Activated naive CD8-positive, alpha-beta T cell treated with anti-CD3 and anti-CD28 coated beads, Interleukin-2, amount 10 ng/mL, durations not matched to agents 7 days and 5 days (primary cell): Measurements from ENCODE around the gene MCM3AP. TPM values are rescaled to one million over a fixed set of nuclear protein-coding genes. Genes with fewer than 3 reads are reported as not detected.

Experiments used
- ATAC-seq: fragments of 150-1000 bp; cut with Tn5 transposase; one replicate; pipeline ENCODE4 v1.10.0; 2021; ENCODE audit warnings: low read depth, moderate library complexity
- POLR2A ChIA-PET: fragments of 350-600 bp; sonication (Branson Sonifier 250); formaldehyde crosslinking; loops from one replicate; lab custom pipeline; 2021; ENCODE audit warnings: antibody characterized with exemption; lab: Charles Lee
- DNase-seq: peaks from one replicate; pipeline ENCODE4 v3.0.0; 2021
- H3K27ac Mint-ChIP-seq: one replicate; pipeline ENCODE4 v1.8.0; 2022; ENCODE audit warnings: mild to moderate bottlenecking, mixed read lengths
- H3K27me3 Mint-ChIP-seq: one replicate; pipeline ENCODE4 v1.8.0; 2022; ENCODE audit warnings: mild to moderate bottlenecking, moderate library complexity, mixed read lengths
- H3K36me3 Mint-ChIP-seq: one replicate; pipeline ENCODE4 v1.8.0; 2021; ENCODE audit warnings: mild to moderate bottlenecking, mixed read lengths
- H3K4me1 Mint-ChIP-seq: one replicate; pipeline ENCODE4 v1.8.0; 2021; ENCODE audit warnings: mixed read lengths
- H3K4me3 Mint-ChIP-seq: one replicate; pipeline ENCODE4 v1.8.0; 2022; ENCODE audit warnings: mild to moderate bottlenecking, moderate library complexity, mixed read lengths
- H3K9me3 Mint-ChIP-seq: one replicate; pipeline ENCODE4 v1.8.0; 2021; ENCODE audit warnings: mixed read lengths
- total RNA-seq, 2 experiments: library from RNA; stranded (reverse); gene quantifications; one replicate each; pipeline ENCODE4 v1.2.3, GENCODE V29; 2021

The MCM3AP gene
- total RNA-seq, 2 experiments from 2014 or later = 130 to 150 TPM

- H3K27me3 Mint-ChIP-seq = no peaks in the 10 kb centered on the region
Measured at GRCh38 chr21:46255758-46256337, 29.6 kb downstream of the MCM3AP start.

DNA sequence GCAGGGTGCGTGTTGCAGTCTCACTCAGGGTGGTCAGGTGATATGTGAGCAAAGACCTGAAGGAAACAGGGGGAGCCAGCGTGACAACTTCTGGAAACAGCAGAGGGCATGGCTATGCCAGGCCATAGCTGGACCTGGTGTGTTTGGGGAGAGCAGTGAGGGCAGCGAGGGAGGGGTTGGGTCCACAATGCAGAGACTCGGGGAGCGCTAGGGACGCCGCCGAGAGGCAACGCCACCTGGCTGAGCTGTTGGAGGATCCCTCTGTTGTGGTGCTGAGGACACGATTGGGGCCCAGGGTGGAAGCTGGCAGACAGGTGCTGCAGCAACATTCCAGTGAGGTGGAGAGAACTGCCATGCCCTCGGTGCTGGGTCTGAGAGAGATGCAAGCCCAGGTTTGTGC lies 30.2 kb downstream of the MCM3AP start:
- DNase-seq = no peak
- Mint-ChIP-seq H3K4me3 (no peak overlapping the region), H3K27me3 (no peaks in the 10 kb centered on the region), H3K9me3 (no peaks in the 10 kb centered on the region), H3K27ac (peak overlapping the region; percentile 85), H3K4me1 (peaks cover 30% of the 10 kb centered on the region), H3K36me3 (peaks cover 51% of the 10 kb centered on the region)
- POLR2A ChIA-PET = no interaction called here
- ATAC-seq = no peak

More at GRCh38 chr21:46255758-46256337, 29.6 kb downstream of the MCM3AP start:
- Mint-ChIP-seq H3K4me1 (peaks cover 23% of the 10 kb centered on the region), H3K9me3 (no peaks in the 10 kb centered on the region), H3K27ac (peak overlapping the region; percentile 85), H3K36me3 (peaks cover 44% of the 10 kb centered on the region), H3K4me3 (no peak overlapping the region)
- POLR2A ChIA-PET = no interaction called here
- ATAC-seq = no peak
- no peak for DNase-seq

DNA sequence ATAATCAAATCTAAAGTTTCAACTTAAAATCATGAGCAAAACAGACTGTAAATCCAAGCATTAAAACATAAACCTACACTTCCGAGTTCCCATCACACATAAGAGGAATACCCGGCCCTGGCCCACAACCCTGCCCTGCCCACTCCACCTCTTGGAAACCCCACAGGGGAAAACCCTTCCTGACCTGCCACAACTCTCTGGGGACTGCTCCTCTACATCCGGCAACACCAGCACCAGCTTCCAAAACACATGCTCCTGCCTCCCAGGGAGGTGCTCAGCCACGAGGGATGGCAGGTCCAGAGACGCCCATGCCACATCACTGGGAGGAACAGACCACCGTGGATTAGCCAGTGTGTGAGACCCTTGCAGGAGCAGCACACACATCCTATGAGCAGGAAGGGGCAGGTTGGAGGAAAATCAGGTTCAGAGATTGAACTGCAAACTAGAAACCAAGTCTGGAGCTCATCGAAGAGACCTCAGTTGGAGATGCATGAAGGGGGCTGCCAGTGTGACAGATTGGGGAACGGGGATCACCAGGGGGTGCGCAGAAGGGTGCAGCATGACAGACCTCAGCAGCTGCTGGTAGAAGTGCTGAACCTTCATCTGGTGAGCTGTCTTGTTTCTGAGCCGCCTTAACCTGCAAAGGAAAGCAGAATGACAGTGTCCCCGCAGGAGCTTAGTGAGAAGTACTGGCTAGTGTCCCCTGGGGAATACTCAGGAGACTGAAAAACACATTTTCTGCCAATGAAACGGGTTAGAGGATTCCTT lies 31.0 kb downstream of the MCM3AP start:
- H3K4me1 Mint-ChIP-seq = peaks cover 35% of the 10 kb centered on the region
- POLR2A ChIA-PET = interaction anchor here (0.7 to 1.3 kb wide), 3 partner anchors 9 to 169 kb away, joined by 3 to 4 read pairs (median 4); no protein-coding TSS in a partner anchor
- ATAC-seq = no peak
- peak overlapping the region; percentile 85 for H3K27ac Mint-ChIP-seq
- no peaks in the 10 kb centered on the region for H3K9me3 Mint-ChIP-seq
- no peak for DNase-seq
- no peaks in the 10 kb centered on the region for H3K27me3 Mint-ChIP-seq
- H3K4me3 Mint-ChIP-seq = peak overlapping the region; percentile 62
- H3K36me3 Mint-ChIP-seq = peaks cover 56% of the 10 kb centered on the region

DNA sequence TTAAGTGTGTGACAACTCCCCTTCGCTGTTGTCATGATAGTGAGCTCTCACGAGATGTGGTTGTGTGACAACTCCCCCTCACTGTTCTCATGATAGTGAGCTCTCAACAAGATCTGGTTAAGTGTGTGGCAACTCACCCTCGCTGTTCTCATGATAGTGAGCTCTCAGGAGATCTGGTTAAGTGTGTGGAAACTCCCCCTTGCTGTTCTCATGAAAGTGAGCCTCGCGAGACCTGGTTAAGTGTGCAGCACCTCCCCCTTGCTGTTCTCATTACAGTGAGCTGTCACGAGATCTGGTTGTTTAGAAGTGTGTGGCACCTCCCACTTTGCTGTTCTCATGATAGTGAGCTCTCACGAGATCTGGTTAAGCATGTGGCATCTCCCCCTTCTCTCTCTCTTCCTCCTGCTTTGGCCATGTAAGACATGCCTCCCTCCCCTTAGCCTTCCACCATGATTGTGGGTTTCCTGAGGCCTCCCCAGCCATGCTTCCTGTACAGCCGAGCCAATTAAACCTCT lies 31.7 kb downstream of the MCM3AP start:
- H3K4me1 Mint-ChIP-seq = peaks cover 37% of the 10 kb centered on the region
- ATAC-seq = peak; percentile 90
- POLR2A ChIA-PET = interaction anchor here (0.7 to 1.3 kb wide), 5 partner anchors 9 to 170 kb away, joined by 3 to 4 read pairs (median 3); no protein-coding TSS in a partner anchor
- peak overlapping the region; percentile 62 for H3K4me3 Mint-ChIP-seq
- peaks cover 58% of the 10 kb centered on the region for H3K36me3 Mint-ChIP-seq
- peak overlapping the region; percentile 85 for H3K27ac Mint-ChIP-seq
- H3K27me3 Mint-ChIP-seq = no peaks in the 10 kb centered on the region
- no peaks in the 10 kb centered on the region for H3K9me3 Mint-ChIP-seq
- peak; percentile 52 for DNase-seq

- POLR2A ChIA-PET = interaction anchor here (1.1 to 1.3 kb wide), 2 partner anchors 109 to 170 kb away, joined by 3 read pairs; no protein-coding TSS in a partner anchor
- no peak overlapping the region for H3K4me3 Mint-ChIP-seq
- H3K27me3 Mint-ChIP-seq = no peaks in the 10 kb centered on the region
- peaks cover 56% of the 10 kb centered on the region for H3K36me3 Mint-ChIP-seq
- ATAC-seq = no peak
- H3K27ac Mint-ChIP-seq = peak overlapping the region; percentile 32
- H3K4me1 Mint-ChIP-seq = peaks cover 37% of the 10 kb centered on the region
- DNase-seq = no peak
- no peaks in the 10 kb centered on the region for H3K9me3 Mint-ChIP-seq
Measured at GRCh38 chr21:46252840-46253239, 32.6 kb downstream of the MCM3AP start.

DNA sequence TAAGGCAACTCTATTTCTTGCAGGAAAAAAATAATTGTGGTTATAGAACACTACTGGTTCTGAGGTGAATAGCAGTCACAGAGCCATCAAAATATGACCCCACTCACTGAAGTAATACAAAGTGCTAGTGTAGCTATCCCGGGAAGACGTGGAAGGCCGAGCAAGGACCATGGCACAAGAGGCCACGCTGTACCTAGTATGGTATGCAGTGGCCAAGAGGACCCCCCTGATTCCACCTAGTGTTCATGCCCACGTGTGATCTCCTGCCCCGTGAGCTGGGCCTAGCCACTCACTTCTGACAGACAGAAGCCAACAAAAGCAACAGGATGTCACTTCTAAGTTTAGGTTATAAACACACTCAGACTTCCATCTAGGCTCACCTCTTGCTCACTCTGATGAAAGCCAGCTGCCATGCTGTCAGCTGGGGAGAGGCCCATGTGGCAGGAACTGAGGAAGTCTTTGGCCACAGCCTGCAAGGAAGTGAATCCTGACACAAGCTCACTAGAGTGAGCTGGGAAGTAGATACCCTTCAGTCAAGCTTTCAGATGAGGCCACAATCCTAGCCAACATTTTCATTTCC lies 35.2 kb downstream of the MCM3AP start:
- no peak for DNase-seq
- H3K27me3 Mint-ChIP-seq = no peaks in the 10 kb centered on the region
- H3K4me1 Mint-ChIP-seq = peaks cover 37% of the 10 kb centered on the region
- no peaks in the 10 kb centered on the region for H3K9me3 Mint-ChIP-seq
- POLR2A ChIA-PET = no interaction called here
- H3K4me3 Mint-ChIP-seq = no peak overlapping the region
- peaks cover 59% of the 10 kb centered on the region for H3K36me3 Mint-ChIP-seq
- no peak for ATAC-seq
- peak overlapping the region; percentile 75 for H3K27ac Mint-ChIP-seq

DNA sequence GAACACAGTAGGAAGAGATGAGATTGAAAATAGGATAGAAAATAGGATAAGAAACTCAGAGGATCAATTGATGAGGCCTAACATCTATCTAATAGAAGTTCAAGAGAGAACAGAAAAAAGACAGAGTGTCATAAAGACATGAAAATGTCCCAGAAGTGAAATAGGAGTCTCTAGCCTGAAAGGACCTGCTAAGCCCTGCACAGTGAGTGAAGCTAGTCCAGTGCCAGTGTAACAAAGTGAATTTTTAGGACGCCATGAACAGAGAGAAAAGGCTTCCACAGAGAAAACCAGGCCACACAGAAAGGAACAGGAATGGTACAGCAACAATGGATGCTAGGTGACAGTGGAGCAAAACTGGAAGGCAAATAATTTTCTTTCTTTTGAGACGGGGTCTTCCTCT lies 36.6 kb downstream of the MCM3AP start:
- ATAC-seq (no peak), DNase-seq (no peak)
- POLR2A ChIA-PET = no interaction called here
- Mint-ChIP-seq H3K9me3 (no peaks in the 10 kb centered on the region), H3K4me3 (no peak overlapping the region), H3K27me3 (no peaks in the 10 kb centered on the region), H3K4me1 (peaks cover 24% of the 10 kb centered on the region), H3K36me3 (peaks cover 45% of the 10 kb centered on the region), H3K27ac (peak overlapping the region; percentile 4)

- no peak overlapping the region for H3K27ac Mint-ChIP-seq
Measured at GRCh38 chr21:46248422-46248782, 37.0 kb downstream of the MCM3AP start.

DNA sequence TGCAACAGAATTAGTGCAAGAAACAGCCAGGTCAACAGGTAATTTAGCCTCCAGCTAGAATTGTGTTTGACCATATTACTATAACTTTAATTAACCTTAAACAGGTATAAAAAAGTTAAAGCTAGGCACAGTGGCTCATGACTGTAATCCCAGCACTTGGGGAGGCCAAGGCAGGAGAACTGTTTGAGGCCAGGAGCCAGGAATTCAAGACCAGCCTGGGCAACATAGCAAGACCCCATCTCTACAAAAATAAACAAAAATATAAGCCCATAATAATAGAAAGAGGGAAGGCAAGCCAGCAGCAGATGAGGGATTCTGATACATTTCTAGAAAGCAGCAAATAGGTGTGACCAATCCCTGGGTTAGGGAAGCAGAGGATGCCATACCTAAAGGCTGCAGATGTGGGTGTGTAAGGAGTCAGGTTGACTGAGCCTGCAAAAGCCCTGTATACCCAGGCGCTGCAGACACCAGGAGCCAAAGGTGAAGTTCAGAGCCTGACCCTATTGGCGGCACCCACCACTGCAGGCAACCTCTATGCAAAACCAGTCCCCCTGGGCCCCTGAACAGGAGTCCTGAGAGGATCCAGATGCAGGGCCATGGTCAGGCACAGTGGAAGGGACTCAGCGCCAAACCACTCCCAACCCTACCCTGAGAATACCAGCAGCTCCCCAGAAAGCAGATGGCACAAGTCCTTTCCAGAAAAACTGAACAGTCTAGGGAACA lies 37.6 kb downstream of the MCM3AP start:
- peaks cover 41% of the 10 kb centered on the region for H3K36me3 Mint-ChIP-seq
- ATAC-seq (no peak), DNase-seq (no peak)
- H3K27ac Mint-ChIP-seq = peak overlapping the region; percentile 16
- H3K4me3 Mint-ChIP-seq = no peak overlapping the region
- no peaks in the 10 kb centered on the region for H3K9me3 Mint-ChIP-seq
- H3K4me1 Mint-ChIP-seq = peaks cover 18% of the 10 kb centered on the region
- POLR2A ChIA-PET = no interaction called here
- H3K27me3 Mint-ChIP-seq = no peaks in the 10 kb centered on the region

More at GRCh38 chr21:46248422-46248782, 37.0 kb downstream of the MCM3AP start:
- no peaks in the 10 kb centered on the region for H3K27me3 Mint-ChIP-seq
- H3K9me3 Mint-ChIP-seq = no peaks in the 10 kb centered on the region
- peaks cover 20% of the 10 kb centered on the region for H3K4me1 Mint-ChIP-seq
- ATAC-seq (no peak), DNase-seq (no peak)
- POLR2A ChIA-PET = no interaction called here
- no peak overlapping the region for H3K4me3 Mint-ChIP-seq
- peaks cover 42% of the 10 kb centered on the region for H3K36me3 Mint-ChIP-seq

- POLR2A ChIA-PET = interaction anchor here (1.4 to 1.7 kb wide), 2 partner anchors 16 to 21 kb away, joined by 3 read pairs; no protein-coding TSS in a partner anchor
- DNase-seq (no peak), ATAC-seq (no peak)
- Mint-ChIP-seq H3K36me3 (peaks cover 45% of the 10 kb centered on the region), H3K27ac (no peak overlapping the region), H3K27me3 (no peaks in the 10 kb centered on the region), H3K9me3 (no peaks in the 10 kb centered on the region), H3K4me1 (peaks cover 16% of the 10 kb centered on the region), H3K4me3 (no peak overlapping the region)
Measured at GRCh38 chr21:46246345-46246744, 39.1 kb downstream of the MCM3AP start.

- H3K4me1 Mint-ChIP-seq = peaks cover 14% of the 10 kb centered on the region
- H3K27ac Mint-ChIP-seq = no peak overlapping the region
- H3K4me3 Mint-ChIP-seq = no peak overlapping the region
- DNase-seq = no peak
- no peaks in the 10 kb centered on the region for H3K27me3 Mint-ChIP-seq
- peaks cover 41% of the 10 kb centered on the region for H3K36me3 Mint-ChIP-seq
- H3K9me3 Mint-ChIP-seq = no peaks in the 10 kb centered on the region
- no peak for ATAC-seq
- POLR2A ChIA-PET = interaction anchor here (1.0 to 1.7 kb wide), 3 partner anchors 8 to 22 kb away, joined by 3 to 4 read pairs (median 3); no protein-coding TSS in a partner anchor
Measured at GRCh38 chr21:46245213-46245915, 40.0 kb downstream of the MCM3AP start.

DNA sequence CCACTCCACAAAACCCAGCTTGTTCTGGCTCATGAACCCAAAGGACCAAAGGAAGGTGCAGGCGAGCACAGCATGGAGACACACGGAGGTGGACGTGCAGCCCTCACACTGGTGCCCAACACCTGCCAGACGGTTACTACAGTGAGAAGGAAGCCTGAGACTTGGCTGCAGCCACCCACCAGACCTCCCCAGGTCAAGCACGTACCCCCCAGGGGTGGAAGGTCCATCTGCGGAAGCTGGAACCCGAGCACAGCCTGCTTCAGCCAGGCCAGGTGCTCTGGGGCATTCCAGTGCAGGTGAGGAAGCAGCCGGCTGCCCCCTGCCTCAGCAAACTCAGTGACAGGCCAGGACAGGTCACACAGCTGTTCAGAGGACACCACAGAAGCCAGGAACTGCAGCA lies 40.8 kb downstream of the MCM3AP start:
- Mint-ChIP-seq H3K27me3 (no peaks in the 10 kb centered on the region), H3K9me3 (no peaks in the 10 kb centered on the region), H3K4me1 (peaks cover 10% of the 10 kb centered on the region), H3K27ac (no peak overlapping the region), H3K36me3 (peaks cover 40% of the 10 kb centered on the region), H3K4me3 (no peak overlapping the region)
- POLR2A ChIA-PET = interaction anchor here (1.0 kb wide), 1 partner anchor 9 kb away, joined by 4 read pairs; no protein-coding TSS in a partner anchor
- DNase-seq (no peak), ATAC-seq (no peak)
